ENCODE data around the gene SRSF3.

- TF ChIP-seq POLR2A (IDR thresholded peaks at IDR 0.05): no peak
- TF ChIP-seq CTCF (IDR thresholded peaks at IDR 0.05): no peak
These were observed 33.3 kb upstream of the SRSF3 start for GRCh38 chr6:36560822-36561221.

All from testis (tissue), 2 donors.